HG03196 (cell line): ENCODE results near the gene LPIN3.
"Not testable (repeated sequence)": the region's sequence is repeated elsewhere in the genome, so short reads cannot be mapped to it uniquely, and the experiment has no call there.

Source experiments
- ATAC-seq: cut with Tn5 transposase; IDR thresholded peaks from one replicate; pipeline ENCODE4 v1.9.1; 2021; ENCODE audit not compliant: unreplicated experiment

LPIN3 gene, protein sequence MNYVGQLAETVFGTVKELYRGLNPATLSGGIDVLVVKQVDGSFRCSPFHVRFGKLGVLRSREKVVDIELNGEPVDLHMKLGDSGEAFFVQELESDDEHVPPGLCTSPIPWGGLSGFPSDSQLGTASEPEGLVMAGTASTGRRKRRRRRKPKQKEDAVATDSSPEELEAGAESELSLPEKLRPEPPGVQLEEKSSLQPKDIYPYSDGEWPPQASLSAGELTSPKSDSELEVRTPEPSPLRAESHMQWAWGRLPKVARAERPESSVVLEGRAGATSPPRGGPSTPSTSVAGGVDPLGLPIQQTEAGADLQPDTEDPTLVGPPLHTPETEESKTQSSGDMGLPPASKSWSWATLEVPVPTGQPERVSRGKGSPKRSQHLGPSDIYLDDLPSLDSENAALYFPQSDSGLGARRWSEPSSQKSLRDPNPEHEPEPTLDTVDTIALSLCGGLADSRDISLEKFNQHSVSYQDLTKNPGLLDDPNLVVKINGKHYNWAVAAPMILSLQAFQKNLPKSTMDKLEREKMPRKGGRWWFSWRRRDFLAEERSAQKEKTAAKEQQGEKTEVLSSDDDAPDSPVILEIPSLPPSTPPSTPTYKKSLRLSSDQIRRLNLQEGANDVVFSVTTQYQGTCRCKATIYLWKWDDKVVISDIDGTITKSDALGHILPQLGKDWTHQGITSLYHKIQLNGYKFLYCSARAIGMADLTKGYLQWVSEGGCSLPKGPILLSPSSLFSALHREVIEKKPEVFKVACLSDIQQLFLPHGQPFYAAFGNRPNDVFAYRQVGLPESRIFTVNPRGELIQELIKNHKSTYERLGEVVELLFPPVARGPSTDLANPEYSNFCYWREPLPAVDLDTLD

DNA sequence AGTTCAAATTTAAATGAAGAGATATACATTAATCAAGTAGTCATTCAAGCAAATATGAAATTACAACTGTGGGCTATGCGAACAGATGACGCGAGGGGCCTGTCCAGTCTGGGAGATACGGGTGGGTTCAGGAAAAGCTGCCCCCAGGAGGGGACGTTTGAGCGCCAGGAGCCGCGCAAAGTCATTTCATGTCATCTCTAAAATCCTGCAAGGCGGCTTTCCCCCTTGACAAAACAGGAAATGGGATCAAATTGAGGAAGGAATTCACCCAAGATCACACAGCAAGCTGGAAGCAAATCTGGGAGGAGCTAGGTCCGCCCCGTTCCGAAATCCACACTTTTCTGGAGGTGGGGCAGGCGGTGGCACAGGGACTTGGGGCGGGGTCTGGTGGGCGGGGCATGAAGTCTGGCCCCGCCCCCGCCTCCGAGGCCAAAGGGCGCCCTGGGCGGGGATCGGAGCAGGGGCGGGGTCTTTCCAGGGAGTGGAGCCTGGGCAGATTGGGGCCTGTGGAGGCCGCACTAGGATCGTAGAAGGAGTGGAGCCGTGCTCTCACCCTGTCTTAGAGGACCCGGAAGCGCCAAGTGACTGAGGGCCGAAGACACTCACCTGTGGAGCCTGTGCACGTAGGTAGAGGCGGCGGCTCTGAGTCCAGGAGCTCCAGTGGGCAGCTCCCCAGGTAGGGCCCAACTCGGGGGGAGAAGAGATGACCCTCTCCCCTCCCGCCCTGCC lies at the start of gene LPIN3:
Gene LPIN3, plus strand, starts transcription at position 495 of the 729 bp plus-strand sequence. CDS start 4,983 bp downstream, outside the sequence.
- peak; percentile 40 for ATAC-seq

DNA sequence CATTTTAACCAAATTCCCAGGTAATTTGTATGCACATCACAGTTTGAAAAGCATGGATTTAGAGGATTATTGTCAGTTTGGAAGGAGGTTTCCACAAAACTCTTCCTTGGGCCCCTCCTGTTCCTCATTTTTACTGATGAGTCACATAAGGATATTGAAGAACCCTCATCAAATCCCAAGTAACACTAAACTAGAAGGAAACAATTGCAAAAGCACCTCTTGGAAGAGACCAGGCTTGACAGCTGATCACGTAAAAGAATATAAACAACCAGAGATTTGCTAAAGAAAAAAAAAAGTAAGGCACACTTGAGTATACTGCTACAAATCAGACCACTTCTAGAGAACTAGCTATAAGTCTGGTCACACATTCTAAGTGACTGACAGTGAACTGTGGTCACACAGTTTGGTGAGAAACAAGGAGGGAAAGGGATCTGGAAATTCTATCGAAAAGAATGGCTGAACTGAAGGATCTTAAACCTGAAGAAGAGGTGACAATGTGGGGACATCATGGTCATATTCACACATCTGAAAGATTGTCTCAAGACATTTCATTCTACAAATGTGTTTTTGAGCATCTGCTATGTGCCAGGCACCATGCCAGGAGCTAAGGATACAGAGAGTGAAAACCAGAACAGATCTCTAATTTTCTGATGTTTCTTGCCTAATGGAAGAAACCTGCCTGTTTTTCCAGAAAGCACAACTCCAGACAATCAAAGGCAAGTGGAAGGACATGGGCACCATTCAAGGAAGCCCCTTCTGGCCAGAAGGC lies 47.2 kb upstream of the LPIN3 start:
- ATAC-seq = no peak

DNA sequence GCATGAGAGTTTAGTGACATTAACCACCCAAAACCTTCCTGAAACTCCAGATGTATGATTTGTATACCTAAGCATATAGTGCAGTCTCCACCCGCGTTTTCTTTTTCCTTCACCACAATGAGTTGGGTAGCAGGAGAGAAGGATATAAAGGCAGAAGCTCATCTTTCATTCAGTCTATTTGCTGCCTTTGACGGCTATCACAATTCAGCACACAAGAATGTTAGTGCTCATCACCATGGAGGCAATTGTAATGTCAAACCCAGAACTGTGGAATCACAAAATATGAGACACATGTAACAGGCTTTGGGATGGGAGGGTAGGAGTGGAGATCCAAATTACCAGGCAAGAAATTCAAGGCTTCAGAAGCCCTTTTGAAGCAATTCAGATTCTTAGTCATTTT lies 40.7 kb upstream of the LPIN3 start:
- no peak for ATAC-seq

DNA sequence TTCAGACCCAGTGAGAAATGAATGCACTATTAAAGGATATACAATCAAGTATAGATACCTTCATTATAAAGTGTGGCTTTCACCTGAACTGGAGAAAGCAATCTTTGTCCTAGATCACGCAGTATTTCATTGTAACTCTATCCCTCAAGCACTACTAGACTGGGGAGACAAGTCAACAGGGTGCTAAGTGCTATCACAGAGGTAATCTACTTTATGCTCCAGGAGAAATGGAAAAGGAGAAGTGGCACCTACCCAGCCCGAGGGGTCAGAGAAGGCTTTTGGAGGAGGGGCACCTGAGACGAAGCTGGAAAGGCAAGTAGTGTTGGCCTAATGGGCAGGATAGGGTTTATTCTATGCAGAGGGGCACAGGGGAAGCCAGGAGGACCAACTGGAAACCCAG lies 40.2 kb upstream of the LPIN3 start:
- ATAC-seq = no peak

DNA sequence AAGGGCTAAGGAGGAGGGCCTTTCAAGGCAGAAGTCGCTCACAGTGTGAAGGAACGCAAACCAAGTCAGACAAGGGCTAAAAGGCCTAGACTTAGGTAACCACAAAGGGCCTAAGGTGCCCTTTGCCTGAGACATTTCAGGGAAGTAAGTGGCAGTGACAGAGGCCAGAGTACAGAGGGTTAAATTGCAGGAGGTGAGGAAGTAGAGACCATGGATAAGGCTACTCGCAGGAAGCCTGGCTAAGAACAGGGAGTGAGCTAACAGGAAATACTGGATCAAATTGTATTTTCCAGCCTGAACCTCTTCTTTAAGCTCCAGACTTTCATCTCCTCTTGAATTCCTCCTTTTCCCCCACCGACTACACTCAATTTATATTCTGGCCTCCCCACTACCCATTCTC lies 39.7 kb upstream of the LPIN3 start:
- no peak for ATAC-seq

DNA sequence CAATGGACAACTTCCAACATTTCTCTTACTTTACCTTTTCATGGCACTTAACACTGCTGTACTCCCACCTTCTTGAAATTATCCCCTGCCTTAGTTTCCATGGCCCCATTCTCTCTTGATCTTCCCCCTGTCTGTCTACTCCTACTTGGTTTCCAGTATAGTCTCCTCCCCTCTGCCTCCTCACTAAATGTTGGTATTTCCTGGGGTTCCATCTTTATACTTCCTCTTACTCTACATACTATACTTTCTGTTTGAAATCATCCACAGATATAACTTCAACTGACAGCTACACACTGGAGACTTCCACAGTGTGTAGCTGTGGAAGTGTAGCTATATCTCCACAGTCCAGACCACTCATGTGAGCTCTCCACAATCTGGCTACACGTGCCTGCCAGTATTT lies 36.6 kb upstream of the LPIN3 start:
- ATAC-seq = no peak

DNA sequence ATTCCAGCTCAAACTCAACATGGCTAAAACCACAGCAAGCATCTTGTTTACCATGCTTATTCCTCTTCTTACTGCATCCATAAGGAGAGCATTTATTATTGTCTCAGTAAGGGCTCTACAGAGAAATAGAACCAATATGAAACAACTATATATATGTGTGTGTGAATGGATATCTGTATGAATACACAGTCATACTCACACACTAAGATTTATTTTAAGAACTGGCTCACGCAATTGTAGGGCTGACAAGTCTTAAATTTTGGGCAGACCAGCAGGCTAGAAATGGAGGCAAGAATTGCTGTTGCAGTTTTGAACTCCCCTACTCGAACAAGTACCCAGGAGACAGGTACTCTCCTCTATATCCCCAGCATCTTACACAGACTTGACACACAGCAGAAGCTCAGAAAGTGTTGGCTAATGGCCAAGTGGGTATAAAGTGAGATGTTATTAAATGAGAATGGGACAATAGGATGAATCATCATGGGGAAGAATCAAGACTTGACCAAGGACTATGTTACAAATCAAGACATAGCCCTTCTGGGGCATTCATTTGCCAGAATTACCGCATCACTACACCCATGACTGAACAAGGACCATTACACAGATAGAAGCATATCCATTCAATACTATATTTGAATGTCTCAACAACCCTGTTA lies 36.1 kb upstream of the LPIN3 start:
- ATAC-seq = no peak

DNA sequence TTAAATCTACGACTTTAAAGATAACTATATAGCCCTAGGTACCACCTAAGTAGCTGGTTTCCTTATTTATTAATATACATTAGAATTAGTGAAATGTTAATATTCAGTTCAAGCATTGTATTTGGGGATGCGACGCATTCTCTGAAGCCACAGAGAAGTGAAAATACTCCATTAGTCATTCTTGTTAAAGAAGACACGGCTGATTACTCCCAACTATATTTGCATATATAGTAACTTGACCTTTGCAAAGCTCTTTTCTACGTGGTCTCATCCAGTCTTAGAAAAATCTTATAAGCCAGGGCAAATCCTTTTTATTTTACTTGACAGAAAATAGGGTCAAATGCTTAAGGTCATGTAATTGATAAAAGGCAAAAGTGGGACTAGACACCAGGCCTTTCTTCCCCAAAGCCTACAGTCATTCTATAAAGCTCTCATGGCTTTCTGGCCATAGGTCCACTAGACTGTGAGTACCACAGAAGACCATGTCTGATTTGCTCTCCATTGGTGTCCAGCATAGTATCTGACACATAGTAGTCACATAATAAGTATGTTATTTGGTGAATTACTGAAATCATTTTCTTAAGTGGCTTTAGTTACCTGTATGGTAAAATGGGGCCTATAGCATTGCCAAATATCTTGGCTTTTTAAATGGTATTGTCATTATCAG lies 34.4 kb upstream of the LPIN3 start:
- ATAC-seq = peak; percentile 84

DNA sequence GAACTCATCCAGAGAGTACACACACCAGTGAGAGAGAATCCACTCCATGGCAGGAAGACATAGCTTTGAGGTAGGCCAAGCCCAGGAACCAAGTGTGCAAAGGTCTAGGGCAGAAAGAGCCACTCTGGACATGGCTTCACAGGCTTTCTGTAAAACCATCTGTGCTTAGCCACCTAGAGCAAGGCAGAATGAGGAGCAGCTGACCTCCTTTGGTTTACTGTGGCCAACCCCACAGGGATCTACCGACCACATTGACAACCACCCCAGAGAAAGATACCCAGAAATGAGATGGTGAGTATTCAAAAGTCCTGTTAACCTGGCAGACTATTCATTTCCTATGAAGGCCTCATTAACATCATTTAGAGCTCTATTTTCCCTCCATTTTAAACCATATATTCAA lies 33.6 kb upstream of the LPIN3 start:
- no peak for ATAC-seq

DNA sequence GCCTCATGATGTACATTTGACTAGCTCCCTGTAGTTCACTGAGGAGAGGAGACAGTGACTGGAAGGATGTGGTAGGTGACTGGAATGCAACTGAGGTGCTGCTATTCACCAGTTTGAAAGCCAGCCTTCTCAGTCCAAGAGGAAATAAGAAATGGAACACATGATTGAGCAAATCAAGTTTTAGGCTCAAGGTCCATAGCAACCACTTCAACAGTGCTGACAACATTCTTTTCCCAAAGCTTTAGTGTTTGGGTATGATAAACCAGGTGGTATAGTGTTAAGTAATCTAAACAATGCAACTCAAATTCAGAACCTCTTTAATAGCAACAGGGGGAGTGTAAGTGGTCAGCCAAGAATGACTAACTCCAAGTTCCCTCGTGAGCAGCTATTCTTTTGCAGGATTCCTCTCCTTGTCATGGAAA lies 32.3 kb upstream of the LPIN3 start:
- ATAC-seq = no peak

DNA sequence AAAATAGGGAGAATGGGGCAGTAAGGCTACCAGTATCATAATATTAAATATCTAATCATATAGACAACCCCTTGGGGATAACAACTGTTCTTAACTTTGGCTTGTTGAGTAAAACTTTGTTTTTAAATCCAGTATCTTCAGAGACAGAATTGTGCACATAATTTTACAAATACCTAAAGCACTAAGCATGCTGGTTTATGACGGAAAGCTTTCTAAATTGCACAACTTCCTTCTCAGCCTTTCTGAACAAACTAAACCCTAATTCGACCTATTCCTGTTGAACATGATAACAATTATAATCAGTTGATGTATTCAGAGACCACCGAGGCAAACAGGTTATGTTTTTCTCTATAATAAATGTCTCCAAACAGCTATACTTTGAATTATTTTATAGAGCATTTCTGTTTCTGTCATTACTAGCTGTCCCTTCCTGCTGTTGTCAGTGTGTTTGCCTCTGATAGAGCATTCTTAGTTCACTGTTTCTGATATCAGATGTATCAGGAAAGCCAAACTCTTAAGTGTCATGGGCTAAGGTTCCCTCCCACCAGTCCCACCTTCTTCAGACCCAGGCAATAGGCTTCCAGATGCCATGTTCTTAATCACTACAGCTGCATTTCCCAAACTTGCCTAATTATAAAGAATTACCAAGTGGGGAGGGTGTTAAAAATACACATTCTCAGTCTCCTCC lies 31.8 kb upstream of the LPIN3 start:
- no peak for ATAC-seq

DNA sequence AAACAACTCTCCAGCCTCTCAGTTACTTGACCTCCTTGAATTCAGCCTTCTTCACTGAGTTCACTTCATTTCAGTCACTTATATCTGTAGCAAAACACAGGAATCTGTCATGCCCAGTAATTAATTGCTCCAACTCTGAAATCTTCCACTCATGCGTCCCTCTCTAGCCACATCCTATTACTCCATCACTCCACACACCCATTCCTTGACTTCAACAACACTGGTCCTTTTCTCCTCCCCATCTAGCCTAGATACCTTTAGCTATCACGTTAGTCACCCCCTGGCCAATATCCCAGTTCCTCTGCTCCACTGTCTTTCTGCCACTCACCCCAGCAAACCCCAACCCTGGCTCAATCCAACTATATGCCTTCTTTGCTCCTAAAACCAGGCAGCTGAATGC lies 30.8 kb upstream of the LPIN3 start:
- no peak for ATAC-seq

DNA sequence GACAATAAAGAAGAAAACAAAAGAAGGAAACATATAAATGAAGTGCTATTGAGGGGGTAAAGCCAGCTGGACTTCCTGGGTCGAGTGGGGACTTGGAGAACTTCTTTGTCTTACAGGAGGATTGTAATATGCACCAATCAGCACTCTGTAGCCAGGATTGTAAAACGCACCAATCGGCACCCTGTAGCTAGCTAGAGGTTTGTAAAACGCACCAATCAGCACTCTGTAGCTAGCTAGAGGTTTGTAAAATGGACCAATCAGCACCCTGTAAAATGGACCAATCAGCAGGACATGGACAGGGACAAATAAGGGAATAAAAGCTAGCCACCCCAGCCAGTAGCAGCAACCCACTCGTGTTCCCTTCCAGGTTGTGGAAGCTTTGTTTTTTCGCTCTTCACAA lies 28.6 kb upstream of the LPIN3 start:
- ATAC-seq = not testable (repeated sequence)

DNA sequence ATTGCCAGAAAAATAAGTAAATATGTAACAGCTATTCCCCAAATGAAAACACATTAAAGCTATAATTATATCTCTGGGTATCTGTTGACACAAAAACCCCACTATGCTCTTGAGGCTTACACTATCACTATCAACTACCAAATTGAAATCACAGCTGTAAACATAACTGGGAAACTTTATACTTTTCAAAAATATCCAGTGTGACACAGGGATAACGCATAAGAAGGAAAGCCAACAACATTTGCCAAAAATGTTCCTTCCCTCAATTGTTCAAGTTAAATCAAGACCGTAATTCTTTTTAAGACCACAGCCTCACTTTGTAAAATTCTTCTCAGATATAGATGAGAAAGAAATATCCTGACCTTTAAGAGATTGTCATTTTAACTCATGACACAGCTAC lies 26.2 kb upstream of the LPIN3 start:
- ATAC-seq = no peak

DNA sequence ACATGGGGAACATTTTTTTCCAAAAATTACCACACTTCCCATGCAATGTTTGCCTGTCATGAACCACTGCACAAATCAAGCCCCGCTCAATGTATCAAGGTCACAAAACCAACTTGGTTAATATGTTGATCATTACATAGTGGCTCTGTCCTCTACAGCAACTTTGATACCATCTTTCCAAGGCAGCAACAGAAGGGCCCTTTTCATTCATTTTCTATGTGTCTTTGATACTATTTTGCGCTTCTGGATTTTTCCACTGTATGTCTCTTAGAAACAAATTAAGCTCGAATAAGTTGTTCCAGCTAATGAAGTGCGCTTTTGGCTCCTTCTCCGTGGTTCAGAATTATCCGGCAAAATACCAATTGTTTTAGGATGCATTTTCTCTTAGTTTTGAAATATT lies 24.6 kb upstream of the LPIN3 start:
- no peak for ATAC-seq

DNA sequence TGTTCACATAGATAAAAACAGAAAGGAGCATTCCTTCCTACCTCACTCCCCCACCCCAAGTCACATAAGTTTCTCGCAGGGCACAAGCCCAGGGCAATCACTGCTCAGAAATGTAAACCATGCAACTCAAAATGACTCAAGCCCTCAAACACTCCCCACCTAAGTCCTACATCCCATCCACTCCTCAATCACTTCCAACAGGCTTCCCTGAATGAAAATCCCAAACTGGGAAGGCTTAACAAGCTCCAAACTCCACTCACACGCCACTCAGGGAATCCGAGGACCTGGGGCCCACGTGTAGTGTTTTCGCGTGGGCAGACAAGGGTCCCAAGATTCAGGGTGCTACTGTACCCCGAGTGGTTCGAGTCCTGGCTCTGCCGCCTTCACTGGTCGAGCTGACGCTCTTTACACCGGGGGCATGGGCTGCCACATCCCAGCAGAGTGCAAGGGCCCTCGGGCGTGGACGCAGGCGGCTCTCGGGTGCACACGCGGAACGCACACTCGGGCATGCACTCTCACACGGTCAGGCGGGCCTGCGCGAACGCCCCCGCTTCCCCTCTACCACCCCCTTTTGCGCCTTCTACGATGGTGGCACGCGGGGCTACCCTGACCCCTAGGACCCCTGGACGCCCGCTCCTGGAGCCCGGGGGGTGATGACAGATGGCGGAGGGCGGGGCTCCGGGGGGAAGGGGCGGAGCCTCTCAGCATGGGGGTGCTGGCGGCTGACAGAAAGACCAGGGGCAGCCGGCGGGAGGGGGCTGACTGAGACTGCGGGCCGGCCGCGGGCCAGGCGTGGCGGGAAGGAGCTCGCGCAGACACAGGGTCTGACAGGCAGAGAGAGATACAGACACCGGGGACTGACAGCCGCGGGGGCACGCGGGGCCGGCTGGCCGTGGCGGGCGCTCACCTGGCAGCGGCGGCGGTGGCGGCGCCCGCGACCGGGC lies 23.7 kb upstream of the LPIN3 start:
- ATAC-seq = peak; percentile 47

DNA sequence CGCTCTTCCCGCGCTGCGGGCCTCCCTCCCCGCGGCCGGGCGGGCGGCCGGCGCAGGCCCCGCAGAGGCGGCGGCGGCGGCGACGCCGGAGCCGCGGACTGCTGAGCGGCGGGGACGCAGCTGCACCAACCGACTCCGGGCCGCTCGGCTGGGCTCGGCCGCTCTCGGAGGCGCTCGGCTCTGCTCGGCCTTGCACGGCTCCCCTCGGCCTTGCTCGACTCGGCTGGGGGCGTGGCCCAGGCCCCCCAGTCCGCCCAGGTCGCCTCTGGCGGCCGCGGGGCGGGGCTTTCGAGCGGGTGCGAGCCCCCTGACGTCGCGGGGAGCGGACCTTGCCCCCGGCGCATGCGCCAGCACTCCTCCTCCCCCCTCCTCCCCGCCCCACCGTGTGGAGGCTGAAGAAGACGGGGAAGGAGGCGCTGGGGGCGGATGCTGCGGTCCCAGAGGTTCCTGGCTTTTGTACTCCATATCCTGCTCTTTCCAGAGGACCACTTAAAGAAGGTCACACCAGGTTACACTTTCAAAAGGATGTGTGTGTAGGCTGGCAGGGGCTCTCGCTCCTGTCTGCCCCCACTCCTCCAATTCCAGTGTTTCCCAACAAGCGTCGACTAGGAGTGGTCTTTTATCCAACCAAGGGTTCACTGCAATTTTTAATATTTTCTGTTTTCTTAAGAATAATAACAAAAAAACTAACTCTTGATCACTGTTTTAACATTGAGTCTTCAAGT lies 22.9 kb upstream of the LPIN3 start, which contains the start of gene ZHX3:
Gene ZHX3, minus strand, starts transcription at position 186 of the 725 bp plus-strand sequence. CDS start 112,815 bp downstream, outside the sequence.
- ATAC-seq = peak; percentile 95
